HepG2 (cell line): ENCODE data around the gene NFILZ. TPM values are rescaled to one million over a fixed set of nuclear protein-coding genes. Genes with fewer than 3 reads are reported as not detected.

Source experiments
- ARID5B ChIP-seq: IDR thresholded peaks from 2 replicates; pipeline ENCODE4 v1.4.0; 2020; ENCODE audit warnings: mild to moderate bottlenecking, missing genetic modification reagents
- CBX5 ChIP-seq: sonication (generic); formaldehyde crosslinking; IDR thresholded peaks from 2 replicates; pipeline ENCODE4 v1.4.0; 2020; ENCODE audit warnings: missing genetic modification reagents, borderline replicate concordance
- EP300 ChIP-seq, 3 experiments: sonication (generic) in 1 of 3; formaldehyde crosslinking in 1 of 3; IDR thresholded peaks; 2 replicates each; pipeline versions ENCODE4 v1.5.1 to v1.6.1; 2011 to 2020; ENCODE audit warnings: low read depth in 2 of 3, low read length in 2 of 3, borderline replicate concordance in 1 of 3, improper control_type of control experiment in 1 of 3, mild to moderate bottlenecking in 1 of 3, missing genetic modification reagents in 1 of 3, moderate library complexity in 1 of 3
- FOXA3 ChIP-seq: IDR thresholded peaks from 2 replicates; pipeline ENCODE4 v1.6.1; 2016; ENCODE audit warnings: missing genetic modification reagents, missing compliant biosample characterization
- HOXD1 ChIP-seq: sonication (generic); formaldehyde crosslinking; IDR thresholded peaks from 2 replicates; pipeline ENCODE4 v1.5.0; 2020; ENCODE audit warnings: missing genetic modification reagents
- JDP2 ChIP-seq: sonication (generic); formaldehyde crosslinking; IDR thresholded peaks from 2 replicates; pipeline ENCODE4 v1.8.1; 2022; ENCODE audit warnings: missing genetic modification reagents, borderline replicate concordance
- MBD4 ChIP-seq: IDR thresholded peaks from 2 replicates; pipeline ENCODE4 v1.6.1; 2012; ENCODE audit warnings: low read length, inconsistent platforms, borderline replicate concordance
- MED13 ChIP-seq: sonication (generic); formaldehyde crosslinking; IDR thresholded peaks from 2 replicates; pipeline ENCODE4 v1.5.0; 2020; ENCODE audit warnings: missing genetic modification reagents
- PAXIP1 ChIP-seq: sonication (generic); formaldehyde crosslinking; conservative IDR thresholded peaks from 2 replicates; pipeline ENCODE4 v1.4.0; 2020; ENCODE audit warnings: mild to moderate bottlenecking, missing genetic modification reagents, moderate library complexity
- POGZ ChIP-seq: sonication (generic); formaldehyde crosslinking; IDR thresholded peaks from 2 replicates; pipeline ENCODE4 v1.4.0; 2020; ENCODE audit warnings: mild to moderate bottlenecking, missing genetic modification reagents
- RAD21 ChIP-seq: fragments of 450-650 bp; formaldehyde crosslinking; IDR thresholded peaks from 2 replicates; pipeline ENCODE4 v1.5.0; 2020; ENCODE audit warnings: mild to moderate bottlenecking
- REXO4 ChIP-seq: sonication (generic); formaldehyde crosslinking; IDR thresholded peaks from 2 replicates; pipeline ENCODE4 v1.8.0; 2022; ENCODE audit warnings: missing genetic modification reagents, mild to moderate bottlenecking, borderline replicate concordance
- THRA ChIP-seq: sonication (generic); formaldehyde crosslinking; IDR thresholded peaks from 2 replicates; pipeline ENCODE4 v1.4.0; 2020; ENCODE audit warnings: missing genetic modification reagents, borderline replicate concordance
- TSC22D2 ChIP-seq: sonication (generic); formaldehyde crosslinking; IDR thresholded peaks from 2 replicates; pipeline ENCODE4 v1.5.1; 2020; ENCODE audit warnings: missing genetic modification reagents, mild to moderate bottlenecking, borderline replicate concordance
- ZBTB7B ChIP-seq: sonication (generic); formaldehyde crosslinking; IDR thresholded peaks from 2 replicates; pipeline ENCODE4 v1.4.0; 2020; ENCODE audit warnings: missing genetic modification reagents
- ZMYM4 ChIP-seq: sonication (generic); formaldehyde crosslinking; IDR thresholded peaks from 2 replicates; pipeline ENCODE4 v1.8.1; 2023; ENCODE audit warnings: mild to moderate bottlenecking, missing genetic modification reagents
- ZNF34 ChIP-seq: sonication (generic); formaldehyde crosslinking; IDR thresholded peaks from 2 replicates; pipeline ENCODE4 v1.4.0; 2020; ENCODE audit warnings: mild to moderate bottlenecking, missing genetic modification reagents, borderline replicate concordance
- ZNF562 ChIP-seq: sonication (generic); formaldehyde crosslinking; IDR thresholded peaks from 2 replicates; pipeline ENCODE4 v1.8.0; 2022; ENCODE audit warnings: missing genetic modification reagents, borderline replicate concordance
- ZNF580 ChIP-seq: IDR thresholded peaks from 2 replicates; pipeline ENCODE4 v1.6.1; 2016; ENCODE audit warnings: low read depth, borderline replicate concordance
- ZNF674 ChIP-seq: sonication (generic); formaldehyde crosslinking; IDR thresholded peaks from 2 replicates; pipeline ENCODE4 v1.5.0; 2020; ENCODE audit warnings: low read depth, mild to moderate bottlenecking, missing genetic modification reagents
- ZNF768 ChIP-seq: sonication (generic); formaldehyde crosslinking; IDR thresholded peaks from 2 replicates; pipeline ENCODE4 v1.4.0; 2020; ENCODE audit warnings: missing genetic modification reagents
- polyA plus RNA-seq, 8 experiments: library from polyadenylated mRNA; depleted of rRNA in 3 of 8; stranded (reverse) in 7 of 8; unstranded in 1 of 8; fragments of >200 nt; fragmentation: Illumina TruSeq in 4 of 8; extraction: Trizol in 4 of 8; gene quantifications; 2 replicates each; pipeline versions ENCODE4 v1.2.1 to v1.2.3, GENCODE V29; 2011 to 2016; ENCODE audit warnings: low read depth in 4 of 8, missing spikeins in 1 of 8, mixed read lengths in 1 of 8; ENCODE audit not compliant: insufficient read depth in 1 of 8
- total RNA-seq, 5 experiments: library from RNA; depleted of rRNA; stranded (reverse); fragments of >200 nt; fragmentation: Illumina TruSeq; extraction: Trizol; gene quantifications; 2 replicates each; pipeline ENCODE4 v1.2.3, GENCODE V29; 2016; ENCODE audit warnings: low read depth in 1 of 5

Gene NFILZ
- total and polyA plus RNA-seq, 2 of the 13 experiments (the other 11 are each of a cell fraction or from before 2014, with no cell fraction given), result not detected

DNA sequence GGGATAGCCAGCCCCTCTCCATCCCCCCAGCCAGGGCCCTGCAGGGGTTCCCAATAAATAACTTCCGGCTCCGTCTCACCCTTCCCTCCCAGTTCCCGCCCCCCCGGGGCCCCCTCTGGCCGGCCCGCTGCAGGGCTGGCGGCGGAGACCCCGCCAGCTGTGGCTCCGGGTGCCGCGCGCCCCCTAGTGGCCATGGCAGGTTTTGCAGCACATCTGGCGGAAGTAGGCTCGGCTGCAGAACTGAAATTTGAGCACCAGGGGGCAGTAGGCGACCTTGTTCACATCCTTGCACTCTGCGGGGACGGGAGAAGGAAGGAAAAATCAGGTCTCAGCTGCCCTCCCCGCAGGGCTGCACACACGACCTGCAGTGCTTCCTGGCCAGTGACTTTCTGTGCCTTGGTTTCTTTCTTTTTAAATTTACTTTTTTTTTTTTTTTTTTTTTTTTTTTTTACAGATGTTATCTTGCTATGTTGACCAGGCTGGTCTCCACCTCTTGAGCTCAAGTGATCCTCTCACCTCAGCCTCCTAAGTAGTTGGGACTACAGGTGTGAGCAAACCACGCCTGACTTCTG lies 49.6 kb upstream of the NFILZ start (continued):
- TF ChIP-seq EP300 (IDR thresholded peaks at IDR 0.05; ENCODE audit: low read depth in 2 of 2, low read length in 2 of 2) (no peak), EP300 (CRISPR knock-in tag; IDR thresholded peaks at IDR 0.05; ENCODE audit: borderline replicate concordance) (no peak), FOXA3 (peak; percentile 40), TSC22D2 (CRISPR knock-in tag) (no peak), ZNF674 (no peak), HOXD1 (CRISPR knock-in tag) (no peak), ZNF580 (CRISPR knock-in tag) (peak; percentile 72; the same call in 1 of the 2 replicates), ZNF768 (0 out of 2 replicates have a peak, but pooled peaks have one; percentile 26), JDP2 (no peak), REXO4 (CRISPR knock-in tag) (no peak), RAD21 (CRISPR knock-in tag) (peak; percentile 92), ARID5B (CRISPR knock-in tag) (0 out of 2 replicates have a peak, but pooled peaks have one; percentile 25), THRA (CRISPR knock-in tag) (0 out of 2 replicates have a peak, but pooled peaks have one; percentile 13), MED13 (no peak), ZNF562 (no peak), CBX5 (CRISPR knock-in tag) (peak; percentile 63; the same call in 1 of the 2 replicates), ZBTB7B (CRISPR knock-in tag) (peak; percentile 61; the same call in 1 of the 2 replicates), ZNF34 (CRISPR knock-in tag) (no peak), PAXIP1 (CRISPR knock-in tag) (no peak), MBD4 (no peak), POGZ (CRISPR knock-in tag) (no peak), ZMYM4 (peak; percentile 33; the same call in 1 of the 2 replicates)
